NCI-H1092 (cell line): ENCODE measurements around the gene STK33.

ENCODE experiments used
- DNase-seq: peaks from one replicate; lab custom pipeline; 2025; lab: John Stamatoyannopoulos, UW

Gene STK33

DNA sequence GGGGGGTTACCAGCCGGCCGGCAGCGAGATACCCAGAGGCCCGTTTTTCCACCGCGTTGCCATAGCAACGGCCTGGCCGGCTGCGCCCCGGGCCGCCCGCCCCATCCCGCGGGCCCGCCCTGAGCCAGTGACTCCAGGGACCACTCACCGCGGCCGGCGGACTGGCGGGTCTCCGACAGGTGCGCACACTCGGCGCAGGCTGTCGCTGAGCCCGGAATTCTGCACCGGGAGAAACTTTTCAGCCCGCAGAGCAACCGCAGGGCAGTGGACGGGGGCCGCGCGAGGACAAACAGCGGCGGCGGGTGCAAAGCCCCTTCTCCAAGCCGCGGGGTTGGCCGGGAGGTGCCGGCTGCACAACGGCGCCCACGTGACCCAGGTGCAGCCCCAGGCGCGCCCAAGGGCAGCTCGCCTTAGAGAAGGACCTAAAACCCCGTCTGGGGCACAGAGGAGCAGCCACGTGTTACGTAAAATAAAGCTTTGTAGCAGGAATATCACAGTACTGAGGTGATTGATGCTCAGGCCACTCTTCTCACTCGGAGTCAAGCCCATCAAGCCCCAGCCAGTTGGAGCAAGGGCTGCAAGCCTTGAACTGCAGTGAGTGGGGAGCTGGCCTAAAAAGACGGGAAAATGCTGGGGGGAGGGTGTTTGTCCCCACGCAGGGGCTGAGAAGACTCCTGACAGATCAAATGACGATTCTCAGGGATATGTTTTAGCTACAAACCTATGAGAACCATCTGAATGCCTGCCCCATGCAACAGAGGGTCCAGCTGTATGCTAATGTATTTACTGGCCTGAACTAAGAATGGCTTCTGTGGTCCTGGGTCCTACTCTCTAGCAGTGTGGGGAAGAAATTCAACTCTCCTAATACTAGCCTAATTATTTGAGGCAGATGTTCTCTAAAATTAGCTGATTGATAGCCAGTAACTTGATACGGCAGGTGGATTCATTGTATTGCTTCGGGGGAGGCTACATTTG lies at the start of gene STK33:
Gene STK33, minus strand, starts transcription at position 294 of the 975 bp plus-strand sequence. CDS start 119,323 bp downstream, outside the sequence.
- peak; percentile 59 for DNase-seq

DNA sequence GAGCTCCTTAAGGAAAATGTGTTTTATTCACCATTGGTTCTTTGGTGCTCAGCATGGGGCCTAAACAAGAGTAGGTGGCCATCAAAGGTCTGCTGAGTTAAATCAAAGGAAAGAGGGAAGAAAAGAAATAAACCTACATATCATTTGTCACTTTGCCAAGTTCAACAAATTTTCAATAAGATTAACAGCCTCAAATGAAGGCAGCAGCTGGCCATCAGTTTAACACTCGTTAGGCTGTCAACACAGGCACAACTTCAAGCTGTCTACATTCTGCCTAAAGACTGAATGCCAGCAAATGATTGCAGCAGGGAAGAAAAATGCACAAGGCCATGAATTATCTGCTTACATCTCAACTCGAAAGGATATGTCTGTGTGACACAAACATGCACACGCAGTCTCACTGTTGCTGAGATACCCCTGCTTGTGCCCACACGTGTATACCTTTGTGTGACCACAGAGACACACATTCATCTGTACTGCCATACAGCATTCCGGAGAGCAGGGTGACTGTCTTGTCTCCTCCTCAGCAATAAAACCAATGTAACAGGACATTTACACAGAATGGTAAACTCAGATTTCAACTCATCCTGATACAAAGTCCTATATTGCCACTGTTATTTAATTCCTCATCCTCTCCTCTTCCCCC lies 48.3 kb upstream of the STK33 start:
- DNase-seq, result no peak

- DNase-seq, result no peak
Observed at GRCh38 chr11:8641332-8641731, 47.3 kb upstream of the STK33 start.

- DNase-seq, result no peak
Observed at GRCh38 chr11:8640267-8640906, 46.4 kb upstream of the STK33 start.

DNA sequence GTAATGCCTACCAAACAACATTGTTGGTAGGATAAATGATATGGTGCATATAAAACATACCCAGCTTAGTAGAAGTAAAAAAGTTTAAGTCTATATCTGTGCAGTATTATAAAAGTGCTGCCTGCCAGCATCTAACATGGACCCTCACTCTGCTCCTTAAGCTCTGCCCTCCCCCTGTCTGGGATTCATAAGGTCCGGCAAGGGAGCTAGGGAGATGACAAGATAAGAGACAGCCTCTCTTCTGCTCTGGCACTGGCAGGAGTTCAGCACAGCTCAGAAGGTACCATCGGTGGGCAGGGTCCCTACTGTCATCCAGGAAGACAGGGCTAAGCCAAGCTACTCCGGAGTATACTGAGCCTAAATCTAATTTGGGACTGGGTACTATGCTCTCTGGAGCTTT lies 45.6 kb upstream of the STK33 start:
- no peak for DNase-seq

GRCh38 chr11:8638300-8638699 lies 44.3 kb upstream of the STK33 start:
- no peak for DNase-seq

DNA sequence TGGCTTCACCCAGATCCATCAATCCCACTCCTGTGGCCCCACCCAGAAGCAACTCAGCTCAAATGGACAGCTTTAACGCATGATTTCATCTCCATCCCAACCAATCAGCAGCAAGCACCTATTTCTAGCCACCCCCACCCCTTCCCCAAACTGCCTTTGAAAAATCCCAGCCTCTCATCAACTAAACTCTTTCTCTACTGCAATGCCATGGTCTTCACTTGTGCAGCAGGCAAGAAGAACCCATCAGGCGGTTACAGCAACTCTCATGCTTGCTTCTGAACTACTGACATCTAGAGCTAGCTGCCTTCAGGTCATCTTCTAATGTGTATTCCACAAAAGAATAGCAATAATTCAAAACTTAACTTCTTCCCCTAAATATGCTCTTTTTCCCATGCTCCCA lies 42.1 kb upstream of the STK33 start:
- no peak for DNase-seq

DNA sequence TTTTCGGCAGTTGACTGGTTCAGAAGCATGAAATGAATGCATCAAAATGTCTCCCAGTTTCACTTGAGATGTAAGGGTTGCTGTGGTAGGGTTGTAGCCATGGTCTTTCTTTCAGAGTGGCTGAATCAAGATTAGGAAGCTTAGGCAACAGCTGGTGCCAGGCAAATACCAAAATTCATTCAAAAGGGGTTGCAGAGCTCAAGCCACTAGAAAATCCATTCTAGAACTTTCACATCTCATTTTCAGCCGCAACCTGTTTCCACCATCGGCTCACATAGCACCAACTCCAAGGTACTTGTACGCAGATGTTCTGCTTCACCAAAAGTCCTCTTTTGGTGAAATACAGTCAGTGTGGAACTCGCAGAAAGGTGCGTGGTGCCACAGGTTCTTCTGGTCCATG lies 40.5 kb upstream of the STK33 start:
- DNase-seq, result no peak

- no peak for DNase-seq
Observed at GRCh38 chr11:8631395-8632118, 37.5 kb upstream of the STK33 start.

DNA sequence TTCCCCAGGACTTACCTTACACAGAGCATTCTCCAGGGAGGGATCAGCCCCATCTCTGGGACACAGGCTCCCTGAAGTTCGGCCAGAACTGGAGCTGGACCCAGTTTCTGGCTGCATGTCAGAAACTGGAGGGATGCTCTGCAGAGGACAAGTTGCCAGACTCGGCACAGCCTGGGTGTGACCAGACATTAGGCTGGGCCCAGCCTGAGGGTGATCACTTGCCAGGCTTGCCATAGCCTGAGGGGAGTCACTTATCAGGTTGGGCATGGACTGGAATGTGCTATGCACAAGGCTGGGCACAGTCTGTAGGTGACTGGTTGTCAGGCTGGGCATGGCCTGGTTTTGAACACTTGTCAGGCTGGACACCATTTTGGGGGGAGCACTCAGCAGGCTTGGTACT lies 30.7 kb upstream of the STK33 start:
- no peak for DNase-seq

DNA sequence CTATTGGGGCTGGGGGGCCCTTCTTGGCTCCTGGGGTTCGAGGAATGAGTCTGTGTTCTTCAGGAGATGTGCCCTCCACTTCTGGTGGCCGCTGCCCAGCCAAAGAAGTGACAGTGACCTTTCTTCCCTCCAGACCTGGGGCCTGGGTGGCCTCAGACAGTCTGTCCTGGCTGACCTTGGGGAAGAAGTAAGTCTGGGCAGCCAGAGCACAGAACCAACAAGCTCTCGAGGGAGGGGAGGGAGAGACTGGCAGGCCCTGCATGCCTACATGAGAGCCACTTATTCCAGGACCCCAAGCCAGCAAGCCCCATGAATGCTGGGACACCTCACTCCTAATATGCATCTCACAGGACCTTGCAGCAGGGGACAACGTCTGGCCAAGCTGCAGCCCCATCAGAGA lies 27.1 kb upstream of the STK33 start:
- DNase-seq, result no peak

GRCh38 chr11:8617063-8617462 lies 23.0 kb upstream of the STK33 start:
- no peak for DNase-seq

DNA sequence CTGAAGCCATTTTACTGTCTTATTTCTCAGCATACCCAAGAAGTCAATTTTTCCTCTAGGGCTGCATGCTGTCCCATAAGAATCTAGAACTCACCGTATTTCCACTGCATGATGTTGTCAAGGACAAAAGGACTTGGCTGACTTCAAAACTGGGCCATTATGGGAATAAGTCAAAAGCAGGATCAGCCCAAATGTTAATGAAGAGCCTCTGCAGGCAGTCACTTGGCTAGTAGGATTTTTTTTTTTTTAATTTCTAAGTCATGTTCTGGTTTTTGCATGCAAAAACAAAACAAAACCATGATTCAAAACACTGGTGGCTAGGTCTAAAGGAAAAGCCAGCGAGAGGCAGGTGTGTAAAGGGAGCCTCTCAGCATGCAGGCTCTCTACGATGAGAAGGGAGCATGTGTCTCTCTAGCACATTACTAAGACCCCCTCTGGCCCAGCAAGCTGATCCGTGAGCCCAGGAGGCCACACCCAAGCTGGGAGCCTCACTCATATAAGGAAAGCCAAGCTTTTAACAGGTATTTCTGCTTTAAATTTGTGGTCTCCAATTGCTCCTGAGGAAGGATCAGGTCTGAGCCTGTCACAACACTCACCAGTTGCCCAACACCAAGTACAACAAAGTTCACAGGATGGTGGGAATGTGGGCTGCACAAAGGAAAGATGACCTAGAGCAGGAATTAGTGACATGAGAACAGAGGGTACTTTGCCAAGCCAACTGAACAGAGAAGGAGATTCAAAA lies 21.4 kb upstream of the STK33 start:
- no peak for DNase-seq

GRCh38 chr11:8614497-8614896 lies 20.5 kb upstream of the STK33 start:
- DNase-seq, result no peak

- DNase-seq, result no peak
Observed at GRCh38 chr11:8613036-8613435, 19.0 kb upstream of the STK33 start.

- DNase-seq, result no peak
Observed at GRCh38 chr11:8612522-8612921, 18.5 kb upstream of the STK33 start.

- peak; percentile 32 for DNase-seq
Observed at GRCh38 chr11:8610532-8611116, 16.6 kb upstream of the STK33 start.

- no peak for DNase-seq
Observed at GRCh38 chr11:8608652-8609051, 14.6 kb upstream of the STK33 start.

GRCh38 chr11:8605971-8606563 lies 12.0 kb upstream of the STK33 start:
- DNase-seq, result no peak

- no peak for DNase-seq
Observed at GRCh38 chr11:8604078-8604723, 10.2 kb upstream of the STK33 start.
